Loucy (cell line): ENCODE data around the gene CTNNBL1.

Source experiments
- EZH2phosphoT487 ChIP-seq: fragments of 200-600 bp; IDR thresholded peaks from 2 replicates; pipeline ENCODE4 v1.6.1; 2018; ENCODE audit warnings: antibody characterized with exemption, mild to moderate bottlenecking, moderate library complexity, borderline replicate concordance
- TF ChIP-seq, protein P1 (sequence below): fragments of 200-600 bp; sonication (generic); conservative IDR thresholded peaks from 2 replicates; pipeline ENCODE4 v1.5.1; 2014; ENCODE audit warnings: mild to moderate bottlenecking, antibody characterized with exemption, low read length

DNA sequence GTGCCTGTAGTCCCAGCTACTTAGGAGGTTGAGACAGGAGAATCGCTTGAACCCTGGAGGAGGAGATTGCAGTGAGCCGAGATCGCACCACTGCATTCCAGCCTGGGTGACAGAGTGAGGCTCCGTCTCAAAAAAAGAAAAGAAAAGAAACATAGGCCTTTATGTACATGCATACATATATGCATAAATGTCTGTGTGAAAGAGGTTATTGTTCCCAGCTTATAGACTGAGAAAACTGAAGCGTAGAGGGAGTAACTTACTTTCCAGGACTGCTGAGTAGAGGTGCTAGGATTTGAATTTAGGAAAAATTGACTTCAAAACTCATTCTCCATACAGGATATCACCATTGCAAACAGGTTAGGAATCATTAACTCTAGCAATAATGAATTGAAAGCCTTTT is 32.0 kb downstream of the CTNNBL1 start:
- TF ChIP-seq, protein P1, sequence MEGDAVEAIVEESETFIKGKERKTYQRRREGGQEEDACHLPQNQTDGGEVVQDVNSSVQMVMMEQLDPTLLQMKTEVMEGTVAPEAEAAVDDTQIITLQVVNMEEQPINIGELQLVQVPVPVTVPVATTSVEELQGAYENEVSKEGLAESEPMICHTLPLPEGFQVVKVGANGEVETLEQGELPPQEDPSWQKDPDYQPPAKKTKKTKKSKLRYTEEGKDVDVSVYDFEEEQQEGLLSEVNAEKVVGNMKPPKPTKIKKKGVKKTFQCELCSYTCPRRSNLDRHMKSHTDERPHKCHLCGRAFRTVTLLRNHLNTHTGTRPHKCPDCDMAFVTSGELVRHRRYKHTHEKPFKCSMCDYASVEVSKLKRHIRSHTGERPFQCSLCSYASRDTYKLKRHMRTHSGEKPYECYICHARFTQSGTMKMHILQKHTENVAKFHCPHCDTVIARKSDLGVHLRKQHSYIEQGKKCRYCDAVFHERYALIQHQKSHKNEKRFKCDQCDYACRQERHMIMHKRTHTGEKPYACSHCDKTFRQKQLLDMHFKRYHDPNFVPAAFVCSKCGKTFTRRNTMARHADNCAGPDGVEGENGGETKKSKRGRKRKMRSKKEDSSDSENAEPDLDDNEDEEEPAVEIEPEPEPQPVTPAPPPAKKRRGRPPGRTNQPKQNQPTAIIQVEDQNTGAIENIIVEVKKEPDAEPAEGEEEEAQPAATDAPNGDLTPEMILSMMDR, result no peak
- no peak for TF ChIP-seq EZH2phosphoT487
